GM19025 (cell line): ENCODE measurements around the gene BEST2.
"Not testable (repeated sequence)": the region's sequence is repeated elsewhere in the genome, so short reads cannot be mapped to it uniquely, and the experiment has no call there.

Source experiments
- ATAC-seq: cut with Tn5 transposase; IDR thresholded peaks from one replicate; pipeline ENCODE4 v1.9.1; 2021; ENCODE audit warnings: mild to moderate bottlenecking, low read depth, moderate library complexity; ENCODE audit not compliant: unreplicated experiment

Gene BEST2

GRCh38 chr19:12751635-12752034 is at the start of gene BEST2:
Gene BEST2 (plus strand): TSS chr19:12751791. CDS start chr19:12752593, 802 bp downstream.
- no peak for ATAC-seq

- ATAC-seq = no peak
Observed at GRCh38 chr19:12703046-12703445, 48.5 kb upstream of the BEST2 start.

GRCh38 chr19:12705169-12705568 is 46.4 kb upstream of the BEST2 start:
- no peak for ATAC-seq

- ATAC-seq = no peak
Observed at GRCh38 chr19:12705654-12706331, 45.8 kb upstream of the BEST2 start.

- ATAC-seq = no peak
Observed at GRCh38 chr19:12706332-12706718, 45.3 kb upstream of the BEST2 start.

- ATAC-seq = no peak
Observed at GRCh38 chr19:12708641-12709040, 43.0 kb upstream of the BEST2 start.

DNA sequence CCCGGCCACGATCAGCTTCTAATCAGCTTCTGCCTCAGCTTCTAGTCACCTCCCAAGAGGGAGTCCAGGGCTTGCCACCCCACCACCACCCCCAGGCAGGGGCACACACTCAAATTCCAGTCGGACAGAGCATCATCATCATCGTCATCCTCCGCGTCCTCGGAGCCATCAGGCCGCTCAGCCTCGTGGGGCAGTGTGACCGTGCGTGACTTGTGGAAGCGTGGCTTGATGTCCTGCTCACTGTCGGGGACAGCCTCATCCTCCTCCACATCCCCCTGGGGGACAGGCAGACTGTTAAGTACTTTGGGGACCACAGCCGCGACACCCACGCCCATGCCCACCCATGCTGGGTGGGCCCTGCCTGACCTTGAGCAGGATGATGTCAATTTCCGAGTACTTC is 40.4 kb upstream of the BEST2 start:
- ATAC-seq = no peak

GRCh38 chr19:12712077-12712476 is 39.5 kb upstream of the BEST2 start:
- not testable (repeated sequence) for ATAC-seq

- not testable (repeated sequence) for ATAC-seq
Observed at GRCh38 chr19:12713304-12713703, 38.3 kb upstream of the BEST2 start.

- no peak for ATAC-seq
Observed at GRCh38 chr19:12715102-12715501, 36.5 kb upstream of the BEST2 start.

DNA sequence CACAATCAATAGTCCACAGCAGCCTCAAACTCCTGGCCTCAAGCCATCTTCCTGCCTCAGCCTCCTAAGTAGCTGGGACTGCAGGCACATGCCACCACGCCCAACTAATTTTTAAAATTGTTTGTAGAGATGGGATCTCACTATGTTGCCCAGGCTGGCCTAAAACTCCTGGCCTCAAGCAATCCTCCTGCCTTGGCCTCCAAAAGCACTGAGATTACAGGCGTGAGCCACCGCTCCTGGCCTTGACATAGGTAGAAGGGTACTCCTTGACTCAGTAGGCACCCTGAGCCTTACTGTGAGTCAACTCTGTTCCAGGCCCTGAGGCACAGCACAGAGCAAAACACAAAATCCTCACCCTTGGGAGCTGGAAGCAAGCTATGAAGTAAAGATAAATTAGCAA is 35.7 kb upstream of the BEST2 start:
- ATAC-seq = no peak

GRCh38 chr19:12720296-12720695 is 31.3 kb upstream of the BEST2 start:
- ATAC-seq = no peak

DNA sequence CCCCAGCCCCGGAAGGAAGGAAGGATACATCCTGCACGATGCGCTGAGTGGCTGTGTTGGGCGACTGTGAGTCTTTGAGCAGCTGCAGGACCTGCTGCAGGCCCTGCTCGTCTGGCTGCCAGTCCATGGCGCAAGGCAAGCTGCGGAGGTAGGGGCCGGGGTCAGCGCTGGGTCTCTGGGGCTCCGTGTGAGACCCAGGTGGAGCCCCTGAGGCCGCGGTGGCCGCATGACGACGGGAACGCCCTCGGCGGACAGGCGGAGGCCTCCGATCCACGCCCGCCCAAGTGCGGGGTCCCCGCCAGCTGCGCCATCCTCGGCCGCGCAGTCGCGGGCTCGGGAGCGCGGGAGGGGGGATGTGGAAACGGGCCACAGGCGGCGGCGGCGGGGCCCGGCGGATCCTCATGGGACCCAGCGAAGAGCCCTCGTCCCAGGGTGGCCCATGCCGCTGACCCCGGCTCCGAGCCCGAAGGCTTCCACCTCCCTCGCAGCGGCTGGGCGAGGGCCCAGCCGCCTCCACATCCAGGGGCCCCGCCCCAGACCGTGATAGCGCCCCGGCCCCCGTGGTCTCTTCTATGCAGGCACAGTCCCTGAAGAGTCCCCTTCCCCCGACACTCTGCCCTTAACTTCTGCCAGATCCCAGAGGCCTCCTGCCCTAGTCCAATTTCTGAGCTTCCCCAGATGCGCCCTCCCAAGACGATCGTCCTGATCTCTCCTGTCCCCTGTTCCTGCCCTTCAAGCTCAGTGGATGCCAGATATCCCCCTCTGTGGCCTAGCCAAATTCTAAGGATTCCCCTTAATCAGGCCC is 30.5 kb upstream of the BEST2 start:
- no peak for ATAC-seq

DNA sequence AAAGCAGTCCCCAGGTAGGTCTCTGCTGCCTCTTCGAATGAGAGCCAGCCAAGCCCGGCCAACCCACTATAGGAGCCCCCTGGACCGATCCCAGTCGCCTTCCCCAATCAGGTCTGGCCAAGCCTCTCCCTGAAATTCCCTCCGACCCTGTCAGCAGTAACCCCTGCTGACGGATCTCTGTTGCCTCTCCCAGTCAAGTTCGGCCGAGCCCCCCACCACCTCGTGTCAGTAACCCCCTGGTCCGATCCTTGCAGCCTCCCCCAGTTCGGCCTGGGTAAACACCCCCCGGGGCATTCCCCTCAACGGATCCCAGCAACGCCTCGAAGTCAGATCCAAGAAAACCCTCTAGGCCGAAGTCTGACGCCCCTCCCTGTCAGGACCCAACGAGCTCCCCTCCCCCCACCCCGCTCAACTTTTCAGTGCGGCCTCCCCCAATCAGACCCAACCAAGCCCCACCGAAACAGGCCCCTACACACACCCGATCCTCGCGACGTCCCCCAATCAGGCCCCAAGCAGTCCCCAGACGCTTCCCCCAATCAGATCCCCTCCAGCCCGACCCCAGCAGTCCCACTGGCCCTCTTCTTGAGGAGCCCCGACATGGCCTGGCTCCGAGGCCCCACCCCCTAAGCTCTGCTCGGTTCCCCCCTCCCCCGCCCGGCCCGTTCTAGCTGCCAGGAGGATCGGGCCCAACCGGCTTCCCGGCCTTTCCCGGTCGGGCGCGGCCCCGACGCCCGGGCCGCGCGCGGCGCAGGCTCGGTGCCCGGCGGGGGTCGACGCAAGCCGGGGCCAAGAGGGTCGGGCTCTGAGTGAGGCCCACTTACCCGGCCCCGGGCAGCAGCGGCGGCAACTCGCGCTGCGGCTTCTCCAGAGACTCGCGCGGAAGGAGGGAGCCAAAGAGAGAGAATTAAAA is 29.7 kb upstream of the BEST2 start:
- ATAC-seq = peak; percentile 24

DNA sequence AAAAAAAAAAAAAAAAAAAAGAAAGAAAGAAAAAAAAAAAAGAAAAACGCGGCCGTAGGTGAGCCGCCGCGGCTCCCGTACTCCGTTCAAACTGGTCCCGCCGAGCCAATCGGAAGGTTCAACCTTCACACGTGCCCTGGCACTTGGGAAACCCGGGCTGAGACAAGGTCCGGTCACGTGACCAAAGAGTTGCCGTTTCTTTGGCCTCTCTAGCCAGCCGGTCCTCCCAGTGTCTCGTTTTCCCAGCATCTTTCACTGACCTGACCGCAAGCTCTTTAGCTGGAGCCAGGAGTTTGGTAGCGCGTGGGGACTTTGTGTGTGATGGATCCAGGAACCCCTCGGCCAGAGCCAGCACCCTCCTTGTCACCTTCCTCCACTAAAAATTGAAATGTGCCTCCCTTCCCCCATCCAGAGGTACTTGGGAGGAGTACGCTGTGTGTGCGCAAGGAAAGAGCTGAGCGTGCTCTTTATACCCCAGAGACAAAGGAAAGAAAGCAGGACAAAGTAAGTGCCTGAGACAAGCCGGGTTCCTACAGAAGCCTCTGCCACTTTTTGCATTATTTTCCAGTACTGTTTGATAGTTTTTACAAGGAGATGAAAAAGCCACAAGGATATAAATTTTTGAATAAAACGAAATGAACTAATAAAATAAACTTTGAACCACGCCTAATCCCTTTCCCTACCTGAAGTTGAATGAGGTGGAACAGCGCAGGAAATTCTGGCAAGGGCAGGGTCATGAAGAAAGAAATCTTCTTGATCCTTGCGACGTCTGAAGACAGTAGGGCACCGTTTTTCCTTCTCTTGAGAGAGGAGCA is 28.8 kb upstream of the BEST2 start:
- peak; percentile 67 for ATAC-seq

DNA sequence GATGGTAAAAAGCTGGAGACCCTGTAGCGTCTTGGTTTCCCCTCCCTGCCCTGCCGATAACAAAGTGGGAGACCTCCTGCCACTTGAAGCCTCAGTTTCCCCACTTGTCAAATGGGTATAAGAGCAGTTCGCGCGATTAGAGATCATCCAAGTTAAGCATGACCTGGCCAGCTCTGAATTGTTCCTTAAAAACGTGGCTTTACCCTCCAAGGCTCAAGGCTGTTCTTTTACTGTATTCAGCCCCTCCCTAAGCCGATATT is 28.3 kb upstream of the BEST2 start:
- no peak for ATAC-seq

- no peak for ATAC-seq
Observed at GRCh38 chr19:12723641-12724426, 27.8 kb upstream of the BEST2 start, which contains the start of gene TNPO2. Gene TNPO2 (minus strand): TSS chr19:12723932. CDS start chr19:12720977, 2,955 bp downstream.

DNA sequence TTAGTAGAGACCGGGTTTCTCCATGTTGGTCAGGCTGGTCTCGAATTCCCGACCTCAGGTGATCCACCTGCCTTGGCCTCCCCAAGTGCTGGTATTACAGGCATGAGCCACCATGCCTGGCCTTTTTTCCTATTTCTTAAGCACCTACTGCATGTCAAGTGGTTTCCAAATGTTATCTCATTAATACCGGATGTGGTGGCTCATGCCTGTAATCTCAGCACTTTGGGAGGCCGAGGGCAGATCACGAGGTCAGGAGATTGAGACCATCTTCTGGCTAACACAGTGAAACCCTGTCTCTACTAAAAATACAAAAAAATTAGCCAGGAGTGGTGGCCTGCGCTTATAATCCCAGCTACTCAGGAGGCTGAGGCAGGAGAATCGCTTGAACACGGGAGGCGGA is 26.0 kb upstream of the BEST2 start:
- ATAC-seq = not testable (repeated sequence)

DNA sequence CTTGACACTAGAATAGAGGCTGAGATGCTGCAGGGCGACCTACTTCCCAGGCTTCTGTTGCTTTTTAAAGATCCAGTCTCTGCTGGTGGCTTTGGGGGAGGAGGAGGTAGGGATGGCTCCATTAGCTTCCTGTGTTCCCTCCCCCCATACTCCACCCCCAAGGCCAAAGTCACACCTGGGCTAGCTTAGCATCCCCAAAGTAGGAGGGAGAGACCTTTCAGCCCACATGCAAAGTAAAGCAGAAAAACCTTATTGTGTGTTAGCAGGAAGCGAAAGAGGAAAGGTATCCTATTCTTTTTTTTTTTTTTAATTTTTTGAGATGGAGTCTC is 24.6 kb upstream of the BEST2 start:
- no peak for ATAC-seq
